ENCODE data around the gene FRAT2.
"Not testable (repeated sequence)": the region's sequence is repeated elsewhere in the genome, so short reads cannot be mapped to it uniquely, and the experiment has no call there.

Gene FRAT2

GRCh38 chr10:97291357-97292096, 43.0 kb downstream of the FRAT2 start:
- DNase-seq (ENCODE audit: low spot score): no peak

- not testable (repeated sequence) for DNase-seq (ENCODE audit: low spot score)
Measured at GRCh38 chr10:97290576-97291356, 43.8 kb downstream of the FRAT2 start.

- not testable (repeated sequence) for DNase-seq (ENCODE audit: low spot score)
Measured at GRCh38 chr10:97290076-97290475, 44.5 kb downstream of the FRAT2 start.

All from putamen (tissue), 1 donor.